Dedifferentiated amniotic fluid mesenchymal stem cell (primary cell): ENCODE measurements around the gene SREK1IP1.

Source experiments
- DNase-seq: peaks from one replicate; pipeline ENCODE4 v3.0.0-alpha.2; 2016; ENCODE audit errors: extremely low spot score

SREK1IP1 gene

DNA sequence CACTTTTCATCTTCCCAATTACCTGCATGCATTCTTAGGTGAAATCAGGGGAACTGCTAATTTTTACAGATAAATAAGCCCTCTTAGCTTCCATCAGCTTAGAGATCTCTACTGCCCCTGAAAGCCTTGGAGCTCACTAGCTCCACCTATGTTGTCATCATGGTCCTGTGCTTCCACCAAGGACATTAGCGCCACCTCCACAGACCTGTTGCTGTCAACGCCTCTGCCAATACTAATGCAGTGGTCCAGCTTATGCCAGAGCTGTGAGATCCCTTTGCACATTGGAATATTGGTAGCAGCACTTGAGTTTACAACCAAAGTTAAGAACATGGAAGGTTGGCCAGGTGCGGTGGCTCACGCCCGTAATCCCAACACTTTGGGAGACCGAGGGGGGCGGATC lies 85.9 kb downstream of the SREK1IP1 start:
- no peak for DNase-seq

- no peak for DNase-seq
These were observed 88.2 kb downstream of the SREK1IP1 start for GRCh38 chr5:64680289-64680688.

- no peak for DNase-seq
These were observed 90.1 kb downstream of the SREK1IP1 start for GRCh38 chr5:64678374-64678773.

- no peak for DNase-seq
These were observed 96.8 kb downstream of the SREK1IP1 start for GRCh38 chr5:64671678-64672077.

DNA sequence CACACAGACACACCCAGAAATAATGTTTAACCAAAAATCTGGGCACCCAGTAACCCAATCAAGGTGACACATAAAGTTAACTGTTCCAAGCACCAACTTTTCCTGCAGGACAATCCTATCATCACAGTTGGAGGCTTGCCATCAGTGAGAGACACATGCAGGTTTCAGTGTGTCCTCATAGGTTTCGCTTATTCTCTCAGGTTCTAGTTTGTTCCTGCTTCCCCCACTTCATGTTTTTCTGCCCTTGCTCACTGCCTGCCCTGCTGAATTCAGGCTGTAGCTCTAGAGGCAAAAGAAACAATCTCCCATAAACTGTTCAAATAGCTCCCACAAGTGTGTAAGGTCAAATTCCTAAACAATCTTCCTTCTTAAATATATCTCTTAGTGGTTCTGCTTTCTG lies 98.2 kb downstream of the SREK1IP1 start:
- DNase-seq, result no peak
